ENCODE results near the gene ARL2. TPM values are rescaled to one million over a fixed set of nuclear protein-coding genes. Genes with fewer than 3 reads are reported as not detected.
"Not testable (repeated sequence)": the region's sequence is repeated elsewhere in the genome, so short reads cannot be mapped to it uniquely, and the experiment has no call there.

Gene ARL2
- total RNA-seq, 1 experiment from 2014 or later = 80.9 TPM

GRCh38 chr11:65021003-65021402 lies 7.0 kb downstream of the ARL2 start:
- H3K9me3 ChIP-seq (replicated peaks) = no peaks in the 10 kb centered on the region
- no peak for DNase-seq
- H3K4me3 ChIP-seq = no peak overlapping the region

GRCh38 chr11:65021509-65021908 lies 7.5 kb downstream of the ARL2 start:
- no peaks in the 10 kb centered on the region for H3K27me3 ChIP-seq
- no peaks in the 10 kb centered on the region for H3K4me1 ChIP-seq
- no peak for DNase-seq
- no peak overlapping the region for H3K4me3 ChIP-seq
- H3K36me3 ChIP-seq = 0 out of 2 replicates have a peak, but pooled peaks cover 2% of the 10 kb centered on the region
- H3K27ac ChIP-seq = no peak overlapping the region
- H3K9me3 ChIP-seq (replicated peaks) = no peaks in the 10 kb centered on the region

More at GRCh38 chr11:65021003-65021402, 7.0 kb downstream of the ARL2 start:
- 0 out of 2 replicates have a peak, but pooled peaks cover 2% of the 10 kb centered on the region for H3K36me3 ChIP-seq
- no peak overlapping the region for H3K27ac ChIP-seq
- no peaks in the 10 kb centered on the region for H3K27me3 ChIP-seq
- H3K4me1 ChIP-seq = no peaks in the 10 kb centered on the region

GRCh38 chr11:65023502-65023901 lies 9.5 kb downstream of the ARL2 start:
- H3K9me3 ChIP-seq (replicated peaks); H3K36me3 ChIP-seq; DNase-seq; H3K4me1 ChIP-seq; H3K27me3 ChIP-seq; H3K4me3 ChIP-seq; H3K27ac ChIP-seq: not testable (repeated sequence)

- Histone ChIP-seq H3K36me3 (no peaks in the 10 kb centered on the region), H3K27ac (no peak overlapping the region), H3K27me3 (no peaks in the 10 kb centered on the region), H3K4me1 (no peaks in the 10 kb centered on the region; the same call in 1 of the 2 replicates), H3K4me3 (peak overlapping the region; percentile 74), H3K9me3 (replicated peaks) (no peaks in the 10 kb centered on the region)
- DNase-seq = no peak
These were observed 12.8 kb downstream of the ARL2 start for GRCh38 chr11:65026810-65027209.

DNA sequence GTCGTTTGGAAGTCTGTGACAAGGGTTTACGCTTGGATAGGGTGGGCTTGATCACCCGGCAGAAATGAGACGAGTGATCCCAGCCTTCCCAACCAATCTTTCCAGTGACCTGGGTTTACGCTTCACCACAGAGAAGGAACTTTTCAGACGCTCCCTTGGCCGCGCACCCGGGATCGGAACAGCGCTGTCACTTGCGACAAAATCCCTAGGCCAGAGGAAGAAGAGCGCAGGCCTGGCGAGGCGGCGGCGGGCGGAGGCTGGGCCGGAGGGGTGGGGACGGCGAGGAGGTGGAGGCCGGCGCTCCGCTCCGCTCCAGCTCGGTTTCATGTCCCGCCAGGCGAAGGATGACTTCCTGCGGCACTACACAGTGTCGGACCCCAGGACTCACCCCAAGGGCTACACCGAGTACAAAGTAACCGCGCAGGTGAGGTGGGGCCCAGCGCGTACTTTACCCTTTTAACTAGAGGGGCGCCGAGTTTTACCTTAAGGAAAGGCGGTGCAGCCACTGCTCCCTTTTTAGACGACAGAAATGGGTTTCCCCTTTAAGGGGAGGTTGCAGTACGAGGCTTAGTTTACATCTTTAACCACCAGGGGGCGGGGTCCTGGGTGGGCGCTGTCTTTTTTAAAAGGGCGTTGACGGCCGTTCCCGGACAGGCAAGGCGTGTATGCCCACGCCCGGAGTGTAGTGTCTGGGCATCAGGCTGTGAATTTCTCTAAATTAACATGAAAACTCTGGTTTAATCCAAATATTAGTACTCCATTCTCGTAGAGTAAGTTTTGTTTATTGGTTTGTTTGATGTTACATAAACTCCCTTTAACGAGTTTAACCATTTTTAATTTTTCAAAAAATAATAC lies 13.5 kb downstream of the ARL2 start, which contains the start of gene SNX15:
Gene SNX15 (plus strand): TSS at position 227 of the 855 bp plus-strand sequence. CDS start 99 bp downstream, at position 326.
- H3K27ac ChIP-seq = peak within 1 kb of the TSS; percentile 41; the same call in 1 of the 2 replicates
- no peaks in the 10 kb centered on the region for H3K9me3 ChIP-seq (replicated peaks)
- H3K36me3 ChIP-seq = no peaks in the 10 kb centered on the region
- no peaks in the 10 kb centered on the region for H3K27me3 ChIP-seq
- H3K4me1 ChIP-seq = no peaks in the 10 kb centered on the region; the same call in 1 of the 2 replicates
- DNase-seq = peak; percentile 93 to 96
- H3K4me3 ChIP-seq = peak within 1 kb of the TSS; percentile 74

GRCh38 chr11:65032216-65032615 lies 18.3 kb downstream of the ARL2 start:
- Histone ChIP-seq H3K27ac (no peak overlapping the region), H3K9me3 (replicated peaks) (no peaks in the 10 kb centered on the region), H3K4me1 (no peaks in the 10 kb centered on the region; the same call in 1 of the 2 replicates), H3K27me3 (no peaks in the 10 kb centered on the region), H3K4me3 (no peak overlapping the region), H3K36me3 (no peaks in the 10 kb centered on the region)
- no peak for DNase-seq

DNA sequence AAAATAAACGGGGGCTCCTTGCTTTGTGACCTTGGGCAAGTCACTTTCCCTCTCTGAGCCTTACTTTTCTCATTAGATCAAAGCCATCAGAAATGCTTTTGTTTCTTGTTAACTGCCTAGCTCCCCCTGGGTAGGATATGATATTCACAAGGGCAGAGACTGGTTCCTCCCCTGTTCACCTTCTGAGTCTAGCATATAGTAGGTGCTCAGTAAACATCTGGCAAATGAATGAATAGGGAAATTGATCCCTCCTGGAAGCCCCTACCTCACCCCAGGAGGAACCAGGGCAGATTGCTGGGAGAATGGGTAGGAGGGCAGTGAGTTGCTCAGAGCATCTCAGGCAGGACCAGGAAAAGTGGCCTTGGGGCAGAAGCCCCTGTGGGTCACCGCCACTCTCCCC lies 20.5 kb downstream of the ARL2 start:
- no peaks in the 10 kb centered on the region for H3K36me3 ChIP-seq
- no peaks in the 10 kb centered on the region for H3K27me3 ChIP-seq
- no peak overlapping the region for H3K27ac ChIP-seq
- H3K9me3 ChIP-seq (replicated peaks) = no peaks in the 10 kb centered on the region
- DNase-seq = no peak
- no peaks in the 10 kb centered on the region for H3K4me1 ChIP-seq
- no peak overlapping the region for H3K4me3 ChIP-seq

- Histone ChIP-seq H3K4me1 (no peaks in the 10 kb centered on the region; the same call in 1 of the 2 replicates), H3K27ac (no peak overlapping the region), H3K9me3 (replicated peaks) (no peaks in the 10 kb centered on the region), H3K27me3 (no peaks in the 10 kb centered on the region), H3K36me3 (no peaks in the 10 kb centered on the region), H3K4me3 (no peak overlapping the region)
- no peak for DNase-seq
These were observed 21.6 kb downstream of the ARL2 start for GRCh38 chr11:65035579-65035978.

- Histone ChIP-seq H3K4me1 (no peaks in the 10 kb centered on the region; the same call in 1 of the 2 replicates), H3K9me3 (replicated peaks) (no peaks in the 10 kb centered on the region), H3K36me3 (no peaks in the 10 kb centered on the region), H3K27ac (no peak overlapping the region), H3K27me3 (no peaks in the 10 kb centered on the region), H3K4me3 (no peak overlapping the region)
- no peak for DNase-seq
These were observed 23.0 kb downstream of the ARL2 start for GRCh38 chr11:65036931-65037330.

DNA sequence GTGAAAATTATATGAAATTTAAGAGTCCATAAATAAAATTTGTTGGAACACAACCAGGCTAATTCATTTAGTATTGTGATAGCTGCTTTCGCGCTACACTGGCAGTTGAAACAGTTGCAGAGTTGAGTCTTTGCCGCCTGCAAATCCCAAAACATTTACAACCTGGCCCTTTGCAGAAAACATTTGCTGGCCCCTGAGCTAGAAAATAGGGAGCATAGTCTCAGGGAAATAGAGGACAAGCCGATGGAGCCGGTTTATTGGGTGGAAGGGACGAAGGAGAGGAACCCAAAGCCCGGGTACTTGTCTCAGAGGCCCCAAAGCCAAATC lies 26.5 kb downstream of the ARL2 start:
- H3K9me3 ChIP-seq (replicated peaks) = no peaks in the 10 kb centered on the region
- no peaks in the 10 kb centered on the region; the same call in none of the 2 replicates for H3K4me1 ChIP-seq
- H3K27ac ChIP-seq = peak overlapping the region; percentile 53
- H3K4me3 ChIP-seq = peak overlapping the region; percentile 81
- H3K36me3 ChIP-seq = peaks cover 2% of the 10 kb centered on the region; the same call in 1 of the 2 replicates
- DNase-seq = no peak
- H3K27me3 ChIP-seq = no peaks in the 10 kb centered on the region

- Histone ChIP-seq H3K9me3 (replicated peaks) (no peaks in the 10 kb centered on the region), H3K36me3 (peaks cover 2% of the 10 kb centered on the region; the same call in 1 of the 2 replicates), H3K4me3 (peak within 1 kb of the TSS; percentile 81), H3K4me1 (no peaks in the 10 kb centered on the region; the same call in none of the 2 replicates), H3K27me3 (no peaks in the 10 kb centered on the region), H3K27ac (peak within 1 kb of the TSS; percentile 53)
- DNase-seq = peak; percentile 96
These were observed 27.1 kb downstream of the ARL2 start, which contains the start of gene SAC3D1 for GRCh38 chr11:65040847-65041622. SAC3D1 (plus strand) TSS chr11:65041210; CDS start chr11:65041293, 83 bp downstream.

- no peak overlapping the region for H3K4me3 ChIP-seq
- H3K36me3 ChIP-seq = peaks cover 2% of the 10 kb centered on the region; the same call in 1 of the 2 replicates
- no peaks in the 10 kb centered on the region for H3K27me3 ChIP-seq
- no peak overlapping the region for H3K27ac ChIP-seq
- H3K9me3 ChIP-seq (replicated peaks) = no peaks in the 10 kb centered on the region
- H3K4me1 ChIP-seq = no peaks in the 10 kb centered on the region; the same call in none of the 2 replicates
- no peak for DNase-seq
These were observed 28.9 kb downstream of the ARL2 start for GRCh38 chr11:65042891-65043290.

GRCh38 chr11:65043881-65044501 lies 30.0 kb downstream of the ARL2 start:
- Histone ChIP-seq H3K27me3 (no peaks in the 10 kb centered on the region), H3K4me3 (no peak overlapping the region), H3K27ac (no peak overlapping the region), H3K4me1 (no peaks in the 10 kb centered on the region; the same call in none of the 2 replicates), H3K36me3 (peaks cover 2% of the 10 kb centered on the region; the same call in 1 of the 2 replicates), H3K9me3 (replicated peaks) (no peaks in the 10 kb centered on the region)
- no peak for DNase-seq

GRCh38 chr11:65045061-65045460 lies 31.1 kb downstream of the ARL2 start:
- Histone ChIP-seq H3K4me3 (no peak overlapping the region), H3K9me3 (replicated peaks) (no peaks in the 10 kb centered on the region), H3K36me3 (peaks cover 2% of the 10 kb centered on the region; the same call in 1 of the 2 replicates), H3K27me3 (no peaks in the 10 kb centered on the region), H3K4me1 (no peaks in the 10 kb centered on the region; the same call in none of the 2 replicates), H3K27ac (no peak overlapping the region)
- DNase-seq = no peak

Data from SJCRH30 (cell line).